Measurements from ENCODE around the gene B3GAT2. TPM values are rescaled to one million over a fixed set of nuclear protein-coding genes. Genes with fewer than 3 reads are reported as not detected.

Gene B3GAT2
- total and polyA plus RNA-seq, 2 experiments from 2014 or later: 0.34 TPM; not detected in 1

DNA sequence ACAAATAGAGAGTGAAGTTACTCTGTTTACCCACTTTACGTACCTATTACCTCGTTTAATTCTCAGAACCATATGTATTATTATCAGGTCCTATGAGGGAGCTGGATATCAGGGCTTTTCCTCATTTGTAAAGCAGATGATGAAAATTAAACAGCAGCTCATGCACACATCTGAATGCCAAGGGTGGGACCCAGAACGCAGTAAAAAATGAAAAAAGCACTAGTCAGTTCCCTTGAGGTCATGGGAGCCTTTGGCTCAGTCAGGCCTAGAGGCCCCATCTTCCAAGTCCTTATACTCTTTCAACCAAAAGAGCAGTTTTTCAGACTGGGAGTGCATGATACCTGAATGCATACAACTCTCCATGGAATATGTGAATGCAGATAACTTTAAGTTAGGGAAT is 23.0 kb downstream of the B3GAT2 start:
- in situ Hi-C loops (cut with MboI): no loop called here
- 35 to 37% methylated on average over 3 of the region's 3 CpGs for WGBS, 2 experiments (ENCODE audit: low coverage in 1 of 2, low lambda C conversion rate in 2 of 2, missing lambda C conversion rate in 2 of 2)
- no peaks in the 10 kb centered on the region for H3K9me3 ChIP-seq (ENCODE audit: low read depth)

DNA sequence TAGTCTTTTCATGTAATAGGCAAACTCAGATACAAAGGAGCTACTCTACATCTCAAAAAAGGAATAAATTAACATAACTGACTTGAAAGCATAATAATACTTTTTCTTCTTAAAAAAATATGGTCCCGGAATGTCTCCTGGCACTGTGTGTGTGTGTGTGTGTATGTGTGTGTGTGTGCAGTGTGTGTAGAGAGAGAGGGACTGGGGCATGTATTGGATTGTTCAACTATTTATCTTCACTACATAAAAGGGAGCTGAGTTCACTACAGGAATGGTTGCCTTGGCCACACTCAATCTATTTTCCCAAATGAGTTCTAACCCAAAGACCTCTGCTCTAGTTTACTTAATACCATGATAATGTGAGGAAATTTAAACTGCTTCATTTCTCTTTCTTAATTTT is 51.1 kb downstream of the B3GAT2 start:
- Histone ChIP-seq H3K79me2 (ENCODE audit: insufficient read depth) (no peaks in the 10 kb centered on the region), H3K27ac (no peak overlapping the region), H3K9me3 (ENCODE audit: low read depth) (no peaks in the 10 kb centered on the region), H4K20me1 (ENCODE audit: insufficient read depth) (no peaks in the 10 kb centered on the region), H3K27me3 (replicated peaks; ENCODE audit: insufficient read depth) (no peaks in the 10 kb centered on the region), H3K36me3 (ENCODE audit: low read depth) (no peaks in the 10 kb centered on the region), H2AFZ (no peak overlapping the region), H3K4me3 (no peak overlapping the region), H3F3A (ENCODE audit: insufficient read depth) (no peaks in the 10 kb centered on the region), H3K9ac (no peak overlapping the region), H3K4me1 (ENCODE audit: insufficient read depth) (no peaks in the 10 kb centered on the region), H3K4me2 (ENCODE audit: unreplicated experiment) (no peak overlapping the region), H3K9me2 (ENCODE audit: insufficient read depth) (no peaks in the 10 kb centered on the region)
- 32 to 44% methylated on average over 1 of the region's 1 CpG for WGBS, 2 experiments (ENCODE audit: low coverage in 1 of 2, low lambda C conversion rate in 2 of 2, missing lambda C conversion rate in 2 of 2)
- in situ Hi-C loops (cut with MboI): no loop called here
- TF ChIP-seq EZH2phosphoT487 (IDR thresholded peaks at IDR 0.05; ENCODE audit: insufficient read depth, low read depth) (no peak), EZH2 (IDR thresholded peaks at IDR 0.05; ENCODE audit: insufficient read depth, poor library complexity, severe bottlenecking) (no peak)
- DNase-seq: no peak

More for the DNA sequence above, 23.0 kb downstream of the B3GAT2 start:
- H3K27ac ChIP-seq: no peak overlapping the region
- no peaks in the 10 kb centered on the region for H3K36me3 ChIP-seq (ENCODE audit: low read depth)
- H3K4me2 ChIP-seq (ENCODE audit: unreplicated experiment): no peak overlapping the region
- no peaks in the 10 kb centered on the region for H3K27me3 ChIP-seq (replicated peaks; ENCODE audit: insufficient read depth)
- TF ChIP-seq EZH2 (IDR thresholded peaks at IDR 0.05; ENCODE audit: insufficient read depth, poor library complexity, severe bottlenecking) (no peak), EZH2phosphoT487 (IDR thresholded peaks at IDR 0.05; ENCODE audit: insufficient read depth, low read depth) (no peak)
- no peaks in the 10 kb centered on the region for H3K79me2 ChIP-seq (ENCODE audit: insufficient read depth)
- DNase-seq: no peak
- H3K4me1 ChIP-seq (ENCODE audit: insufficient read depth): no peaks in the 10 kb centered on the region
- no peak overlapping the region for H2AFZ ChIP-seq
- H3K4me3 ChIP-seq: no peak overlapping the region
- no peak overlapping the region for H3K9ac ChIP-seq
- H4K20me1 ChIP-seq (ENCODE audit: insufficient read depth): no peaks in the 10 kb centered on the region
- H3F3A ChIP-seq (ENCODE audit: insufficient read depth): no peaks in the 10 kb centered on the region
- H3K9me2 ChIP-seq (ENCODE audit: insufficient read depth): no peaks in the 10 kb centered on the region

DNA sequence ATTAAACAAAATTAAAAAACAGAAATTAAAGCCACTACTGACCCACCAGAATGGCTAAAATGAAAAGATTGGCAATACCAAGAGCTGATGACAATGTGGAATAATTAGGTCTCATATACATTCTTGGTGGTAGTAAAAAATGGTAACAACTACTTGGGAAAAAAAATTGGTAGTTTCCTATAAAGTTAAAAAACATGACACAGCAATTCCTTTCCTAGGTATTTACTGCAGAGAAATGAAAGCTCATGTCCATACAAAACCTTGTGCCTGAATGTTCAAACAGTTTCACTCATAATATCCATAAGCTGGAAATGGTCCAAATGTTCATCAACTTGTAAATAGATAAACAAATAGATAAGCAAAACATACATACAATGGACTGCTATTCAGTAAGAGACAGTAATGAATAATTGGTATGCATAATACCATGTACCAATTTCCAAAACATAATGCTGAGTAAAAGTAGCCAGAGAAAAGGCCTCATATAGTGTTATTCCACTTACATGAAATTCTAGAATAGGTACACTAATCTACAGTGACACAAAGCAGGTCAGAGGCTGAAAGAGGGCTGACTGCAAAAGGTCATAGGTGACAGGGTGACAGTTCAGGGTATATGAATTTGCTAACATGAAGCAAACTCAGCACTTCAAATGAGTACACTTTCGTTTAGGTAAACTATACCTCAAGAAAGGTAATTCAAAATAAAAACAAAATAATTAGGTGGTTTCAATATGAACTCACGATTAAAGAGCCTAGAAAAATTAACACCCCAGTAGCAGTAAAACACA is 53.0 kb downstream of the B3GAT2 start:
- Histone ChIP-seq H3K27ac (no peak overlapping the region), H2AFZ (no peak overlapping the region), H3K4me2 (ENCODE audit: unreplicated experiment) (no peak overlapping the region), H3K9me3 (ENCODE audit: low read depth) (no peaks in the 10 kb centered on the region), H3K4me1 (ENCODE audit: insufficient read depth) (no peaks in the 10 kb centered on the region), H3K4me3 (no peak overlapping the region), H3K36me3 (ENCODE audit: low read depth) (no peaks in the 10 kb centered on the region), H3K9me2 (ENCODE audit: insufficient read depth) (no peaks in the 10 kb centered on the region), H3K27me3 (replicated peaks; ENCODE audit: insufficient read depth) (no peaks in the 10 kb centered on the region), H3F3A (ENCODE audit: insufficient read depth) (no peaks in the 10 kb centered on the region), H3K9ac (no peak overlapping the region), H4K20me1 (ENCODE audit: insufficient read depth) (no peaks in the 10 kb centered on the region), H3K79me2 (ENCODE audit: insufficient read depth) (no peaks in the 10 kb centered on the region)
- in situ Hi-C loops (cut with MboI): no loop called here
- 25 to 29% methylated on average over 2 of the region's 2 CpGs for WGBS, 2 experiments (ENCODE audit: low coverage in 1 of 2, low lambda C conversion rate in 2 of 2, missing lambda C conversion rate in 2 of 2)
- DNase-seq: no peak
- no peak for TF ChIP-seq EZH2phosphoT487 (IDR thresholded peaks at IDR 0.05; ENCODE audit: insufficient read depth, low read depth)
- no peak for TF ChIP-seq EZH2 (IDR thresholded peaks at IDR 0.05; ENCODE audit: insufficient read depth, poor library complexity, severe bottlenecking)

DNA sequence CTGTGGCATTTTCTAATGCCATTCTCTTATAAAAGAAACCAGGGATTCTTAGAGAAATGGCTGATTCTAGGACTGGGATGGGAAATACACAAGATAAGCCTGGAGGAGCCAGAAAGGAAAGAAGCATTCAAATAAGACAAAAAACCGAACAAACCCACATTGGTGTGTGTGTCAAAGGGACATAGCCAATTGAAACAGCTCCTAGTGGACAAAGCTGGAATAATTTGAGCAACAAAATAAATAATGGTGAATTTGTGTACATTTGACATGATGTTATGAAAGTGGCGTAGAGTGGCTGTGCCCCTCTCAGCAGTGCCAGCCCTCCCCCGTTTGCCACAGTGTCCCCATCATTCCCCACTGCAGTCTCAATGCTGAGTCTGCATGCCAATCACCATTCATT is 55.5 kb downstream of the B3GAT2 start:
- Histone ChIP-seq H3K9me2 (ENCODE audit: insufficient read depth) (no peaks in the 10 kb centered on the region), H4K20me1 (ENCODE audit: insufficient read depth) (no peaks in the 10 kb centered on the region), H3K4me3 (no peak overlapping the region), H3F3A (ENCODE audit: insufficient read depth) (no peaks in the 10 kb centered on the region), H3K9me3 (ENCODE audit: low read depth) (no peaks in the 10 kb centered on the region), H3K4me1 (ENCODE audit: insufficient read depth) (no peaks in the 10 kb centered on the region), H3K4me2 (ENCODE audit: unreplicated experiment) (no peak overlapping the region), H3K27ac (no peak overlapping the region), H3K9ac (no peak overlapping the region), H2AFZ (no peak overlapping the region), H3K27me3 (replicated peaks; ENCODE audit: insufficient read depth) (peaks cover 10% of the 10 kb centered on the region), H3K79me2 (ENCODE audit: insufficient read depth) (no peaks in the 10 kb centered on the region), H3K36me3 (ENCODE audit: low read depth) (no peaks in the 10 kb centered on the region)
- WGBS, 2 experiments (ENCODE audit: low coverage in 1 of 2, low lambda C conversion rate in 2 of 2, missing lambda C conversion rate in 2 of 2): 56% methylated on average over 3 of the region's 3 CpGs
- no peak for DNase-seq
- TF ChIP-seq EZH2 (IDR thresholded peaks at IDR 0.05; ENCODE audit: insufficient read depth, poor library complexity, severe bottlenecking): no peak
- in situ Hi-C loops (cut with MboI): no loop called here

Measured in GM23248 (cell line).